H1 (cell line): ENCODE measurements around the gene FTMT. TPM values are rescaled to one million over a fixed set of nuclear protein-coding genes. Genes with fewer than 3 reads are reported as not detected.

Experiments
- CTCF ChIA-PET: fragments of 300-600 bp; sonication (Branson Sonifier 250); formaldehyde crosslinking; loops from one replicate; lab custom pipeline; 2021; ENCODE audit not compliant: partially characterized antibody; lab: Charles Lee
- POLR2A ChIA-PET: fragments of 300-600 bp; sonication (Branson Sonifier 250); formaldehyde crosslinking; loops from one replicate; lab custom pipeline; 2021; ENCODE audit warnings: inconsistent platforms; ENCODE audit not compliant: partially characterized antibody; lab: Charles Lee
- DNase-seq, 2 experiments: peaks; one replicate each; pipeline versions ENCODE4 v3.0.0 to v3.0.0-alpha.2; 2010 to 2022; ENCODE audit warnings: low spot score in 2 of 2, low read depth in 1 of 2, mixed read lengths in 1 of 2
- FAIRE-seq: peaks from 2 replicates; lab custom pipeline; 2011; peaks lifted over from hg19 to GRCh38; lab: Jason Lieb, UNC
- H2AFZ ChIP-seq: 2 replicates; pipeline ENCODE4 v1.8.1; 2012; ENCODE audit warnings: low read length, inconsistent platforms
- H2AK5ac ChIP-seq: 2 replicates; pipeline ENCODE4 v1.6.1; 2013; ENCODE audit warnings: low read depth, low read length
- H2BK120ac ChIP-seq: replicated peaks from 2 replicates; pipeline ENCODE3; 2013; ENCODE audit warnings: low read depth, low read length, inconsistent platforms
- H2BK12ac ChIP-seq: 2 replicates; pipeline ENCODE4 v1.6.1; 2013; ENCODE audit warnings: low read depth, low read length
- H2BK15ac ChIP-seq: 2 replicates; pipeline ENCODE4 v1.6.1; 2013; ENCODE audit warnings: low read length
- H2BK20ac ChIP-seq: 2 replicates; pipeline ENCODE4 v1.6.1; 2013; ENCODE audit warnings: low read length
- H2BK5ac ChIP-seq: 2 replicates; pipeline ENCODE4 v1.6.1; 2013; ENCODE audit warnings: low read depth, low read length
- H3K14ac ChIP-seq: 2 replicates; pipeline ENCODE4 v1.6.1; 2013; ENCODE audit warnings: inconsistent platforms; ENCODE audit not compliant: insufficient read length
- H3K18ac ChIP-seq: 2 replicates; pipeline ENCODE4 v1.6.1; 2013; ENCODE audit warnings: low read length; ENCODE audit errors: extremely low read depth
- H3K23ac ChIP-seq: 2 replicates; pipeline ENCODE4 v1.6.1; 2013; ENCODE audit warnings: inconsistent platforms; ENCODE audit not compliant: insufficient read length
- H3K23me2 ChIP-seq: 2 replicates; pipeline ENCODE4 v1.6.1; 2013; ENCODE audit warnings: low read depth, low read length
- H3K27ac ChIP-seq: 2 replicates; pipeline ENCODE4 v1.6.1; 2011; ENCODE audit warnings: low read depth, low read length, inconsistent platforms
- H3K27me3 ChIP-seq, 4 experiments: replicated peaks in 1 of 4; 1 replicate in 1 of 4; 2 replicates in 3 of 4; pipeline versions ENCODE4 v1.6.1 to v1.8.1; 2011 to 2013; ENCODE audit warnings: low read length in 3 of 4, mild to moderate bottlenecking in 3 of 4, inconsistent platforms in 2 of 4, mixed read lengths in 2 of 4, moderate library complexity in 1 of 4; ENCODE audit not compliant: control insufficient read depth in 3 of 4, insufficient read depth in 3 of 4; ENCODE audit errors: extremely low read depth in 1 of 4
- H3K36me3 ChIP-seq, 4 experiments: 2 replicates each; pipeline versions ENCODE4 v1.6.1 to v1.8.1; 2011 to 2013; ENCODE audit warnings: mild to moderate bottlenecking in 4 of 4, low read length in 3 of 4, moderate library complexity in 2 of 4, control low read depth in 1 of 4, inconsistent platforms in 1 of 4; ENCODE audit not compliant: insufficient read depth in 4 of 4, control insufficient read depth in 2 of 4
- H3K4ac ChIP-seq: replicated peaks from 2 replicates; pipeline ENCODE3; 2013; ENCODE audit warnings: low read length, low read depth, mixed read lengths, inconsistent platforms; ENCODE audit not compliant: insufficient read length
- H3K4me1 ChIP-seq, 4 experiments: replicated peaks in 1 of 4; 1 replicate in 1 of 4; 2 replicates in 3 of 4; pipeline versions ENCODE4 v1.6.1 to v1.8.1; 2011 to 2013; ENCODE audit warnings: low read length in 3 of 4, inconsistent platforms in 2 of 4, mixed read lengths in 1 of 4; ENCODE audit not compliant: insufficient read depth in 4 of 4, control insufficient read depth in 3 of 4
- H3K4me2 ChIP-seq, 2 experiments: 2 replicates each; pipeline versions ENCODE4 v1.6.1 to v1.8.1; 2011 to 2013; ENCODE audit warnings: low read depth in 2 of 2, low read length in 2 of 2, control low read depth in 1 of 2, inconsistent platforms in 1 of 2, mild to moderate bottlenecking in 1 of 2; ENCODE audit not compliant: insufficient read depth in 1 of 2
- H3K4me3 ChIP-seq, 4 experiments: fragments of 200-600, 300-600 bp in 1 of 4; sonication (generic), shearing (Covaris generic), sonication (Bioruptor Twin) in 1 of 4; 2 replicates each; pipeline versions ENCODE4 v1.5.1 to v1.8.1; 2011 to 2016; ENCODE audit warnings: low read length in 4 of 4, low read depth in 3 of 4, control low read depth in 2 of 4, inconsistent platforms in 2 of 4, mild to moderate bottlenecking in 2 of 4, mixed read lengths in 1 of 4, moderate library complexity in 1 of 4; ENCODE audit not compliant: insufficient read depth in 2 of 4; ENCODE audit errors: extremely low read depth in 1 of 4
- H3K56ac ChIP-seq: replicated peaks from 2 replicates; pipeline ENCODE3; 2013; ENCODE audit warnings: low read depth, mild to moderate bottlenecking, mixed read lengths, low read length, inconsistent platforms; ENCODE audit not compliant: insufficient read length
- H3K79me1 ChIP-seq: 2 replicates; pipeline ENCODE4 v1.6.1; 2013; ENCODE audit warnings: low read depth, low read length, control low read depth
- H3K79me2 ChIP-seq, 2 experiments: 2 replicates each; pipeline versions ENCODE4 v1.6.1 to v1.8.1; 2012 to 2013; ENCODE audit warnings: low read length in 2 of 2, mild to moderate bottlenecking in 2 of 2, inconsistent platforms in 1 of 2; ENCODE audit not compliant: insufficient read depth in 2 of 2, control insufficient read depth in 1 of 2
- H3K9ac ChIP-seq, 4 experiments: replicated peaks in 1 of 4; 1 replicate in 1 of 4; 2 replicates in 3 of 4; pipeline versions ENCODE4 v1.6.1 to v1.8.1; 2011 to 2013; ENCODE audit warnings: low read depth in 3 of 4, low read length in 3 of 4, control low read depth in 2 of 4, mild to moderate bottlenecking in 2 of 4, moderate library complexity in 2 of 4, inconsistent platforms in 1 of 4; ENCODE audit errors: extremely low read depth in 1 of 4
- H3K9me3 ChIP-seq, 2 experiments: 2 replicates each; pipeline versions ENCODE4 v1.6.1 to v1.8.1; 2012 to 2013; ENCODE audit warnings: mild to moderate bottlenecking in 2 of 2, moderate library complexity in 2 of 2, control low read depth in 1 of 2, inconsistent platforms in 1 of 2, low read depth in 1 of 2, low read length in 1 of 2, mixed read lengths in 1 of 2; ENCODE audit not compliant: insufficient read depth in 2 of 2
- H4K20me1 ChIP-seq, 2 experiments: replicated peaks in 1 of 2; 2 replicates each; pipeline versions ENCODE3 to v1.8.1; 2011 to 2013; ENCODE audit warnings: inconsistent platforms in 2 of 2, low read length in 2 of 2, mild to moderate bottlenecking in 1 of 2; ENCODE audit not compliant: insufficient read depth in 2 of 2, control insufficient read depth in 1 of 2
- H4K5ac ChIP-seq: 2 replicates; pipeline ENCODE4 v1.6.1; 2013; ENCODE audit warnings: low read length, low read depth, mixed read lengths, inconsistent platforms; ENCODE audit not compliant: insufficient read length
- H4K8ac ChIP-seq: 2 replicates; pipeline ENCODE4 v1.8.0; 2013; ENCODE audit warnings: mild to moderate bottlenecking, moderate library complexity, low read length, inconsistent platforms; ENCODE audit not compliant: insufficient read depth; ENCODE audit errors: extremely low read depth
- H4K91ac ChIP-seq: replicated peaks from 2 replicates; pipeline ENCODE3; 2013; ENCODE audit warnings: low read length, mixed read lengths, inconsistent platforms; ENCODE audit not compliant: insufficient read length
- BACH1 ChIP-seq: IDR thresholded peaks from 2 replicates; pipeline ENCODE4 v1.6.1; 2012; ENCODE audit warnings: low read length, improper control_type of control experiment
- EGR1 ChIP-seq: IDR thresholded peaks from 2 replicates; pipeline ENCODE4 v1.6.1; 2011; ENCODE audit warnings: low read depth, low read length, borderline replicate concordance
- EP300 ChIP-seq, 2 experiments: IDR thresholded peaks; 1 replicate in 1 of 2; 2 replicates in 1 of 2; pipeline ENCODE4 v1.6.1; 2011 to 2012; ENCODE audit warnings: low read depth in 2 of 2, low read length in 2 of 2, mild to moderate bottlenecking in 2 of 2, borderline replicate concordance in 1 of 2, inconsistent platforms in 1 of 2, moderate library complexity in 1 of 2
- POLR2A ChIP-seq, 2 experiments: IDR thresholded peaks; 1 replicate in 1 of 2; 2 replicates in 1 of 2; pipeline ENCODE4 v1.6.1; 2011; ENCODE audit warnings: low read depth in 2 of 2, low read length in 2 of 2, mild to moderate bottlenecking in 2 of 2; ENCODE audit errors: control extremely low read depth in 1 of 2
- RAD21 ChIP-seq, 2 experiments: IDR thresholded peaks in 1 of 2; conservative IDR thresholded peaks in 1 of 2; 2 replicates each; pipeline ENCODE4 v1.6.1; 2011; ENCODE audit warnings: low read depth in 2 of 2, low read length in 2 of 2, improper control_type of control experiment in 1 of 2, inconsistent platforms in 1 of 2, mild to moderate bottlenecking in 1 of 2, moderate library complexity in 1 of 2
- RBBP5 ChIP-seq: IDR thresholded peaks from 2 replicates; pipeline ENCODE4 v1.7.1; 2012; ENCODE audit warnings: low read depth, mild to moderate bottlenecking, inconsistent platforms, low read length, moderate library complexity, borderline replicate concordance
- RNF2 ChIP-seq: fragments of 200-900, 300-1000 bp; sonication (generic); IDR thresholded peaks from 2 replicates; pipeline ENCODE4 v1.7.1; 2016; ENCODE audit warnings: borderline replicate concordance, low read depth, mild to moderate bottlenecking, antibody characterized with exemption, low read length; ENCODE audit not compliant: poor library complexity, severe bottlenecking; ENCODE audit errors: missing control alignments
- SIN3A ChIP-seq, 2 experiments: IDR thresholded peaks in 1 of 2; conservative IDR thresholded peaks in 1 of 2; 2 replicates each; pipeline ENCODE4 v1.6.1; 2011 to 2012; ENCODE audit warnings: low read length in 2 of 2, improper control_type of control experiment in 1 of 2, low read depth in 1 of 2, mild to moderate bottlenecking in 1 of 2
- SP2 ChIP-seq: IDR thresholded peaks from 2 replicates; pipeline ENCODE4 v1.6.1; 2012; ENCODE audit warnings: mild to moderate bottlenecking, low read length, inconsistent platforms
- SP4 ChIP-seq: IDR thresholded peaks from 2 replicates; pipeline ENCODE4 v1.6.1; 2012; ENCODE audit warnings: low read length, inconsistent platforms
- TEAD4 ChIP-seq: IDR thresholded peaks from 2 replicates; pipeline ENCODE4 v1.6.1; 2012; ENCODE audit warnings: low read depth, low read length, inconsistent platforms, mixed read lengths
- polyA plus RNA-seq, 7 experiments: library from polyadenylated mRNA; depleted of rRNA in 3 of 7; stranded (reverse) in 5 of 7; unstranded in 2 of 7; fragments of >200 nt in 5 of 7; fragments of 200-250 nt in 2 of 7; gene quantifications; 1 replicate in 5 of 7; 2 replicates in 1 of 7; 4 replicates in 1 of 7; pipeline versions ENCODE4 v1.2.1 to v1.2.3, GENCODE V29; 2011 to 2013; ENCODE audit warnings: missing spikeins in 2 of 7, mixed read lengths in 2 of 7
- total RNA-seq: library from RNA; stranded (reverse); fragmentation: NEBNext Ultra II Directional; extraction: Animal tissue kit (Norgen Biotek cat#: 25700); gene quantifications from 2 replicates; pipeline ENCODE4 v1.2.1, GENCODE V29; 2021
- TF ChIP-seq, protein P1 (sequence below): IDR thresholded peaks from 2 replicates; pipeline ENCODE4 v1.6.1; 2012; ENCODE audit warnings: inconsistent platforms
- TF ChIP-seq, protein P2 (sequence below): IDR thresholded peaks from 2 replicates; pipeline ENCODE4 v1.6.1; 2012; ENCODE audit warnings: low read length, inconsistent platforms

Gene FTMT
- total and polyA plus RNA-seq, 2 of the 8 experiments (the other 6 are each of a cell fraction or from before 2014, with no cell fraction given), result not detected

DNA sequence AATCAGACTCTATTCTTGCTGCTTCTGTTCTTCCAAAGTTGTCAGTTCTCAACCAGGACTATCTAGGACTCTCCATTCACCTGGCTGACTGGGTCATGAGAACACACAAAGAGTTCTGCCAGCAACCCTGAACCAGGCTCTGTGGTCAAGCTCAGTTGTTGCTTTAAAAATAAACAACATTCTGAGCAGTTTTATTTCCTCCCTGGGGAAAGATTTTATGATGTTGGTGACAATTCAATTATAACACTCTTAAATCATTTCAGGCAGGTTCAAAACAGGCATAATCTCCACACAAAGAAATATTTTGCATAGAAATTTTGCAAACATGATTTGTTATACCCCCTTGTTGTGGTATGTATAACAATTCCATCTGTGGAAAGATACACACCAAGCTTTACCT, 36.0 kb downstream of the FTMT start:
- Histone ChIP-seq H3K23me2 (no peaks in the 10 kb centered on the region), H3K4me3 (no peak overlapping the region), H3K56ac (no peak overlapping the region), H3K4me1 (no peaks in the 10 kb centered on the region), H3K27me3 (no peaks in the 10 kb centered on the region), H3K4ac (no peak overlapping the region), H3K27ac (no peak overlapping the region), H2AK5ac (no peak overlapping the region), H3K4me2 (no peak overlapping the region), H3K9ac (no peak overlapping the region), H2BK15ac (no peak overlapping the region), H3K14ac (no peak overlapping the region), H4K91ac (no peak overlapping the region), H4K8ac (no peak overlapping the region), H3K9me3 (no peaks in the 10 kb centered on the region), H2AFZ (no peak overlapping the region), H3K79me1 (no peaks in the 10 kb centered on the region), H2BK5ac (no peak overlapping the region), H4K5ac (no peak overlapping the region), H3K18ac (no peak overlapping the region), H2BK120ac (no peak overlapping the region), H4K20me1 (no peaks in the 10 kb centered on the region), H2BK20ac (no peak overlapping the region), H3K36me3 (no peaks in the 10 kb centered on the region), H3K23ac (no peak overlapping the region), H2BK12ac (no peak overlapping the region), H3K79me2 (no peaks in the 10 kb centered on the region)
- no peak for TF ChIP-seq POLR2A (IDR thresholded peaks at IDR 0.05; ENCODE audit: control extremely low read depth in 1 of 2, low read depth in 2 of 2, low read length in 2 of 2)
- TF ChIP-seq EP300 (IDR thresholded peaks at IDR 0.05; ENCODE audit: borderline replicate concordance in 1 of 2, low read depth in 2 of 2, low read length in 2 of 2), result no peak
- TF ChIP-seq RBBP5, result no peak
- no peak for TF ChIP-seq TEAD4
- TF ChIP-seq, protein P1, sequence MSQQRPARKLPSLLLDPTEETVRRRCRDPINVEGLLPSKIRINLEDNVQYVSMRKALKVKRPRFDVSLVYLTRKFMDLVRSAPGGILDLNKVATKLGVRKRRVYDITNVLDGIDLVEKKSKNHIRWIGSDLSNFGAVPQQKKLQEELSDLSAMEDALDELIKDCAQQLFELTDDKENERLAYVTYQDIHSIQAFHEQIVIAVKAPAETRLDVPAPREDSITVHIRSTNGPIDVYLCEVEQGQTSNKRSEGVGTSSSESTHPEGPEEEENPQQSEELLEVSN, result no peak
- no peak for TF ChIP-seq SIN3A (conservative IDR thresholded peaks at IDR 0.05 in 1 of 2, IDR thresholded peaks at IDR 0.05 in 1 of 2; ENCODE audit: low read depth in 1 of 2, low read length in 2 of 2)
- no peak for TF ChIP-seq SP2
- TF ChIP-seq BACH1, result no peak
- TF ChIP-seq, protein P2, sequence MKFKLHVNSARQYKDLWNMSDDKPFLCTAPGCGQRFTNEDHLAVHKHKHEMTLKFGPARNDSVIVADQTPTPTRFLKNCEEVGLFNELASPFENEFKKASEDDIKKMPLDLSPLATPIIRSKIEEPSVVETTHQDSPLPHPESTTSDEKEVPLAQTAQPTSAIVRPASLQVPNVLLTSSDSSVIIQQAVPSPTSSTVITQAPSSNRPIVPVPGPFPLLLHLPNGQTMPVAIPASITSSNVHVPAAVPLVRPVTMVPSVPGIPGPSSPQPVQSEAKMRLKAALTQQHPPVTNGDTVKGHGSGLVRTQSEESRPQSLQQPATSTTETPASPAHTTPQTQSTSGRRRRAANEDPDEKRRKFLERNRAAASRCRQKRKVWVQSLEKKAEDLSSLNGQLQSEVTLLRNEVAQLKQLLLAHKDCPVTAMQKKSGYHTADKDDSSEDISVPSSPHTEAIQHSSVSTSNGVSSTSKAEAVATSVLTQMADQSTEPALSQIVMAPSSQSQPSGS, result no peak
- no peak for TF ChIP-seq RAD21 (IDR thresholded peaks at IDR 0.05 in 1 of 2, conservative IDR thresholded peaks at IDR 0.05 in 1 of 2; ENCODE audit: low read depth in 2 of 2, low read length in 2 of 2)
- TF ChIP-seq SP4, result no peak
- TF ChIP-seq RNF2, result no peak
- TF ChIP-seq EGR1, result no peak
- DNase-seq (no peak), FAIRE-seq (no peak)
- ChIA-PET POLR2A (no interaction called here), CTCF (no interaction called here)
